ENCODE data around the gene PLEKHG4B.

The PLEKHG4B gene

DNA sequence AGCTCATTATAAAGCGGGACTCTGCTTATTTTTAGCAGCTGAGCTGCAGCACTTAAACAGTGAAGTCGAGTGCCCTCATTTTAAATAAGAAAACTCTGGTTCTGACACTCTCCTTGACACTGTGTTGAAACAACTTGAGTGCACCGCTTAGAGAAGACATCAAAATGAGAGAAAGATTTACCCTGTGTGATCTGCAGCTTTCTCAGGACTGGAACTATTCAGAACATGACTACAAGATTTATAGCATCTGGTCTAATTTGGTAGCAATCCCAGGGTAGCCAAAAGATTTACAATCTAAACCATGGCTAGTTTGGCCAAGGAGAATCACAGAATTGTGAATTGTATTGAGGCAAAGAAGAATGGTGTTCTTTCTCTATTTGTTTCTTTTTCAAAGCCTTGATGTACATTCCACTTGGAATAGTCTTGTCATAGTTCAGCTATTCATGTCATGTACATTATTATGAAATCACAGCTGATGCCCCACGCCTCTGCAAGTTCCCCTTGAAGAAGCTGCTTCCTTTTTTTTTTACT is 38.7 kb downstream of the PLEKHG4B start:
- no peak for DNase-seq

- DNase-seq, result no peak
Observed at GRCh38 chr5:136901-137300, 44.9 kb downstream of the PLEKHG4B start.

GRCh38 chr5:137741-138140 is 45.8 kb downstream of the PLEKHG4B start:
- DNase-seq, result no peak

DNA sequence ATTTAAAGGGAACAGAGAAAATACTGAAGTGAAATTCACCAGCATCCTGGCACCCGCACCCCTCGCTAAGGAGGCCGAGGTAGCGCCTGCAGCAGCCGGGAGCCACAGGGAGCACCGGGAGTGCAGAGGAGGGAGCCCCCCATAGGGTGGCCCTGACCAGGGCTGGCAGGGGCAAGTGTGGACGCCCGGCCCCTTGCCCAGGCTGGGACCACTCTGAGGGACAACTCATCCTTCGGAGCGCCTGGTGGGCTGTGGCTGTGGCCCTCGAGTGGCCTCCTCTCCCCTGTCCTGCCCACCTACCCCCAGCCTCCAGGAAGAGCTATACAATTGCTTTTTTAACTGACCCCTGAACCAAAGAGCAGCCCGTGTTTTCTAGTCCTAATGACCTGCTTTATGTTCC is 47.0 kb downstream of the PLEKHG4B start:
- DNase-seq, result no peak

DNA sequence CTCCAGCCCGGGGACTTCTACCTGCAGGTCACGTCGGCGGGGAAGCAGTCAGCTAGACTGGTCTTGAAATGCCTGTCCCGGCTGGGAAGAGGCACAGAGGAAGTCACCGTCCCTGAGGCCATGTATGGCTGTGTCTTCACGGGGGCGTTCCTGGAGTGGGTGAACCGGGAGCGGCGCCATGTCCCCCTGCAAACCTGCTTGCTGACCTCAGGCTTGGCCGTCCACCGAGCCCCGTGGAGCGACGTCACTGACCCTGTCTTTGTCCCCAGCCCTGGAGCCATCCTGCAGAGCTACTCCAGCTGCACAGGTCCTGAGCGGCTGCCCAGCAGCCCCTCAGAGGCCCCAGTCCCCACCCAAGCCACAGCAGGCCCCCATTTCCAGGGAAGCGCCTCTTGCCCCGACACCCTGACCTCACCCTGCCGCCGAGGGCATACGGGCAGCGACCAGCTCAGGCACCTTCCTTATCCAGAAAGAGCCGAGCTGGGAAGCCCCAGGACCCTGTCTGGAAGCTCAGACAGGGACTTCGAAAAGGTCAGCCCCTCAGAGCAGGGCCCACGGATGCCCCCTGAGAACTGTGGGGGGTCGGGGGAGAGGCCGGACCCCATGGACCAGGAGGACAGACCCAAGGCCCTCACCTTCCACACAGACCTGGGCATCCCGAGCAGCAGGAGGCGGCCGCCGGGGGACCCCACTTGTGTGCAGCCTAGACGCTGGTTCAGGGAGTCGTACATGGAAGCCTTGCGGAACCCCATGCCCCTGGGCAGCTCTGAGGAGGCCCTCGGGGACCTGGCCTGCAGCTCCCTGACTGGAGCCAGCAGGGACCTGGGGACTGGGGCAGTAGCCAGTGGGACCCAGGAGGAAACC is 47.8 kb downstream of the PLEKHG4B start:
- no peak for DNase-seq

- no peak for DNase-seq
Observed at GRCh38 chr5:140443-140829, 48.5 kb downstream of the PLEKHG4B start.

- DNase-seq, result no peak
Observed at GRCh38 chr5:141211-141610, 49.2 kb downstream of the PLEKHG4B start.

GRCh38 chr5:141761-142160 is 49.8 kb downstream of the PLEKHG4B start:
- DNase-seq, result no peak

DNA sequence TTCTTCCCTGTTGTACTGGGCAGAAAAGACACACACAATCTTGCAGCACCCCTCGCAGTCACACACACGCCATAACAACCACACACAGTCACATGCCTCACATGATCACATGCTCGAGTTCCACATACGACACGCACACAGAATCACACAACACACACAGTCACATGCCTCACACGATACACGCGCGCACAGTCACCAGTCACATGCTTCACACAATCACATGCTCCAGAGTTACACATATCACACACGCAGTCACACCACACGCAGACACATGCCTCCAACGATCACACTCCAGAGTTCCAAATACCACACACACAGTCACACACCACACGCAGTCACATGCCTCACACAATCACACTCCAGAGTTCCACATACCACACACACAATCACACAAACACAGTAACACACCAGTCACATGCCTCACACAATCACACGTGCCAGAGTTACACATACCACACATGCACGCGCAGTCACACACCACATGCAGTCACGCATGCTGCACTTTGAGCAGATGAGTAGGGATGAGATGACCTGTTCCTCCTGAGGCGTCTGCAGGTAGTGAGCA is 50.4 kb downstream of the PLEKHG4B start:
- no peak for DNase-seq

GRCh38 chr5:143041-143440 is 51.1 kb downstream of the PLEKHG4B start:
- no peak for DNase-seq

DNA sequence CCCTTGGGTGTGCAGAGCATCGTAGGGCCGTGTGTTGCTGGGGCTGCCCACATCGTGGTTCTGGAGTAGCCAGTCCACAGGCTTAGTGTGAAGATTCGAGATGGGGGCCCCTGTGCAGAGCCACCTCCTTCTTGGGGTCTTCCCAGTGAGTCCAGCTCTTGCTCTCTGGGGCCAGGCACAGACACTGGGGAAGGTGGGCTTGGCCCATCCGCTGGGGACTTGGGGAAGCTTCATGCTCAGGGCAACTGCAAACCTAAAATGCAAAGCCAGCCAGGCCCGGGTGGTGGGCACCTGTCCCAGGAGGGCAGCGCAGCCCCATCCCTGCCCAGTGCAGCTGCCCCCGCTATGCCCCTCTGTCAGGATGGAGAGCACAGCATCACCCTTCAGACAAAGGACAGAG is 53.0 kb downstream of the PLEKHG4B start:
- DNase-seq, result no peak

DNA sequence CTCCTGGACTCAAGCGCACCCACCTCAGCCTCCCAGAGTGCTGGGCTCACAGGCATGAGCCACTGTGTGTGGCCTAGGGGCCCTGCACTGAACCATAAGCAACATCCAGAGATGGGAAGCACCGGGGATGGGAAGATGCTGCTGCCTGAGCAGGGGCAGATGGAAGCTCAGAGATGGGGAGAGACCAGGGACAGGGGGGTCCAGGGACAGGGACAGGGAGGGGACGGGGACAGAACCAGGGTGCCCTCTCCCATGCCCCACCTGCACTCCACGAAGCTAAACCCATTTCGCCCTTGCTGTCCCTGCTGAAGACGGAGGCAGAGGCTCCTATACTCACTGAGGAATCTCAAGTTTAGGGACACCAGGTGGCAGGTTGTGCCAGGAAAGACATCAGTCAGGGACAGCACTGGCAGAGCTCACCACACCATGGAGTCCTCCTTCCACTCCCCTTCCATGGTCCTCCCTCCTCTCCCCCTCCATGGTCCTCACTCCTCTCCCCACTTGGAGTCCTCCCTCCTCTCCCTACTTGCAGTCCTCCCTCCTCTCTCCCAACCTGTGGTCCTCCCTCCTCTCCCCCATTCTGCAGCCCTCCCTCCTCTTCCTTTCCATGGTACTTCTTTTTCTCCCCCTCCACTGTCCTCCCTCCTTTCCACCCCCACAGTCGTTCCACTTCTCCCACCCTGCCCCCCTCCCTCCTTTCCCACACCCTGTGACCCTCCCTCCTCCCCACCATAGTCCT is 53.8 kb downstream of the PLEKHG4B start:
- no peak for DNase-seq

DNA sequence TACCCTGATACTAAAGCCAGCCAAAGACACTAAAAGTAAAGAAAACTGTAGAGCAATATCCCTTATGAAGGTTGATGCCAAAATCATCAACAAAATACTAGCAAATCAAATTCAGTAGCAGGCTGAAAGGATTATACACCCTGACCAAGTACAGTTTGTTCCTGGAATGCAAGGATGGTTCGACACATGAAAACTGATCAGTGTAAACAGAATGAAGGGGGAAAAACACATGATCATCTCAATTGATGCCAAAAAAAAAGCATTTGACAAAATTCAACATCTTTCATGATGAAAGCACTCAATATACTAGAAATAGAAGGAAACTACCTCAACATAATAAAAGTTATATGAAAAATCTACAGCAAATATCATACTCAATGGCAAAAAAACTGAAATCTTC is 55.8 kb downstream of the PLEKHG4B start:
- DNase-seq, result no peak

- no peak for DNase-seq
Observed at GRCh38 chr5:149745-150485, 57.9 kb downstream of the PLEKHG4B start.

- DNase-seq, result no peak
Observed at GRCh38 chr5:150746-151145, 58.8 kb downstream of the PLEKHG4B start.

GRCh38 chr5:152077-152476 is 60.1 kb downstream of the PLEKHG4B start:
- DNase-seq, result no peak

- no peak for DNase-seq
Observed at GRCh38 chr5:153256-153655, 61.3 kb downstream of the PLEKHG4B start.

GRCh38 chr5:154236-154635 is 62.3 kb downstream of the PLEKHG4B start:
- no peak for DNase-seq

GRCh38 chr5:154826-155225 is 62.9 kb downstream of the PLEKHG4B start:
- DNase-seq, result no peak

DNA sequence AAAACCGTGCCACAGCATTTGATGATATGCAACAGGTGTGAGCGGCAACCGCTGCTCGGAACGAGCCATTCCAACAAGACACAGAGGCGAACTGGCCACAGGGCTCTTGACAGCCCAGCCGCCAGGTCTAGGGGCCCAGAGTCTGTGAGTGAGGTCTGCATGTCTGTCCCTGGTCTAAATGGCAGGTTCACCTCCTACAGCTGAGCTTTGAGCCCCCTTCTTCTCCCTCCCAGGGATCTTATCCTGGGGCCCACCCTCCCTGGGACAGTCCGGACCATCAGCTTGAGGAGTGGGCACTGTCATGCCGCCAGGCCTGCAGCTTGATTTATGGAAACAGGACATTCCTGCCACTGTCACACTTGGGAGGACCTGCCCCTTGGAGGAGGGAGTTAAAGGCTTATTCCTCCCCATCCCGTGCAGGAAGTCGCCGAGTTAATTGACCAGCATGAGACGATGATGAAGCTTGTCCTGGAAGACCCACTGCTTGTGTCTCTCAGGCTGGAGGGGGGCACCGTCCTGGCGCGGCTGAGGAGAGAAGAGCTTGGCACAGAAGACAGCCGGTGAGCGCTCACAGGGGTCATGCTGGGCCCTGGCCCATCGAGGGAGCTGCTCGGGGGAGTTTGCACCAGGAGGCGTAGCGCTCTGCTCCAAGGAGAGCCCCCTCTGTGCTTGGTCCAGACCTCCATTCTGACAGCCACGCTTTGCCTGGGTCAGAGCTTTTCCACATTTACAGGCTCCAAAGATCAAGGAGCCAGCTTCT is 63.9 kb downstream of the PLEKHG4B start:
- DNase-seq, result no peak

- no peak for DNase-seq
Observed at GRCh38 chr5:156411-157072, 64.6 kb downstream of the PLEKHG4B start.

Data from NCI-H1092 (cell line).